Liver (tissue), 3 donors: Measurements from ENCODE around the gene NADSYN1.

Experiments used
- EGR1 ChIP-seq, 2 donors: IDR thresholded peaks; 2 replicates each; pipeline ENCODE4 v1.6.1; 2016 to 2018; ENCODE audit warnings: antibody characterized with exemption in 2 of 2, low read depth in 2 of 2
- GABPA ChIP-seq, 2 donors: IDR thresholded peaks in 1 of 2; conservative IDR thresholded peaks in 1 of 2; 2 replicates each; pipeline ENCODE4 v1.6.1; 2016; ENCODE audit warnings: antibody characterized with exemption in 2 of 2, mild to moderate bottlenecking in 1 of 2, moderate library complexity in 1 of 2
- JUND ChIP-seq, 2 donors: IDR thresholded peaks; 2 replicates each; pipeline ENCODE4 v1.6.1; 2016; ENCODE audit warnings: antibody characterized with exemption in 2 of 2
- NR2F2 ChIP-seq: IDR thresholded peaks from 2 replicates; pipeline ENCODE4 v1.6.1; 2016; ENCODE audit warnings: antibody characterized with exemption
- RAD21 ChIP-seq, 2 donors: IDR thresholded peaks; 2 replicates each; pipeline ENCODE4 v1.6.1; 2016; ENCODE audit warnings: antibody characterized with exemption in 2 of 2, mild to moderate bottlenecking in 2 of 2
- RXRA ChIP-seq, 2 donors: IDR thresholded peaks; 2 replicates each; pipeline ENCODE4 v1.6.1; 2017 to 2018; ENCODE audit warnings: antibody characterized with exemption in 2 of 2, mild to moderate bottlenecking in 1 of 2
- SP1 ChIP-seq: IDR thresholded peaks from 2 replicates; pipeline ENCODE4 v1.6.1; 2018; ENCODE audit warnings: antibody characterized with exemption, mild to moderate bottlenecking
- TAF1 ChIP-seq: conservative IDR thresholded peaks from 2 replicates; pipeline ENCODE4 v1.6.1; 2016; ENCODE audit warnings: antibody characterized with exemption, mild to moderate bottlenecking
- YY1 ChIP-seq: IDR thresholded peaks from 2 replicates; pipeline ENCODE4 v1.6.1; 2016; ENCODE audit warnings: antibody characterized with exemption, mild to moderate bottlenecking
- TF ChIP-seq, protein P1 (sequence below): IDR thresholded peaks from 2 replicates; pipeline ENCODE4 v1.6.1; 2016; ENCODE audit warnings: antibody characterized with exemption
- TF ChIP-seq, protein P2 (sequence below): fragments of 150-350 bp; IDR thresholded peaks from 2 replicates; pipeline ENCODE4 v1.5.1; 2017; ENCODE audit warnings: improper control_type of control experiment, low read depth, low read length; ENCODE audit not compliant: missing input control
- TF ChIP-seq, protein P3 (sequence below): IDR thresholded peaks from 2 replicates; pipeline ENCODE4 v1.6.1; 2016; ENCODE audit warnings: antibody characterized with exemption, mild to moderate bottlenecking
- donor health status: healthy.
- donor health status: healthy.

DNA sequence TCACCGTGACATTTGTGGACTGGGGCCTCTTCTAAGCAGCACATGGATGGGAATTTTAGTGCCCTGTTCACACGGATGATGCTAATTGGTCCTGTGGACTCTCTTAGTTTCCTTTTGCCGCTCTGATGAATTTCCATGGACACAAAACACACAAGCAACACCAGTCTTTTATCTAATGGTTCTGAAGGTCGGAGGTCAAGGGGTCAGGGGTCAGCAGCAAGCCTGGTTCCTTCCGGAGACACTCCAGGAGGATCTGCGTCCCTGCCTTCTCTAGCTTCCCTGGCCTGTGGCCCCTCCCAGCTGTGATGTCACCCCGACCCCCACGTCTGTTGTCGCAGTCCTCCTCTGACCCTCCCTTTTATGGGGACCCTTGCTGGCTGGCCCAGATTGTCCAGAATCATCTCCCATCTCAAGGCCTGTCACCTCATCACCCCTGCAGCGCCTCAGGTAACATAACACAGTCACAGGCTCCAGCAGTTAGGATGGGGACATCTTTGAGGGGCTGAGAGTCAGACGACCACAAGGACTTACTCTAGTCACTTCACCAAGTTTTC, 6.8 kb downstream of the NADSYN1 start:
- TF ChIP-seq RAD21 (IDR thresholded peaks at IDR 0.05) (no peak), SP1 (no peak), EGR1 (IDR thresholded peaks at IDR 0.05; ENCODE audit: low read depth in 2 of 2) (no peak), TAF1 (no peak), RXRA (IDR thresholded peaks at IDR 0.05) (no peak), NR2F2 (peak; percentile 43), JUND (IDR thresholded peaks at IDR 0.05) (no peak), GABPA (IDR thresholded peaks at IDR 0.05 in 1 of 2, conservative IDR thresholded peaks at IDR 0.05 in 1 of 2) (no peak), YY1 (no peak)
- TF ChIP-seq, protein P1, sequence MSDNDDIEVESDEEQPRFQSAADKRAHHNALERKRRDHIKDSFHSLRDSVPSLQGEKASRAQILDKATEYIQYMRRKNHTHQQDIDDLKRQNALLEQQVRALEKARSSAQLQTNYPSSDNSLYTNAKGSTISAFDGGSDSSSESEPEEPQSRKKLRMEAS, result no peak
- TF ChIP-seq, protein P2, sequence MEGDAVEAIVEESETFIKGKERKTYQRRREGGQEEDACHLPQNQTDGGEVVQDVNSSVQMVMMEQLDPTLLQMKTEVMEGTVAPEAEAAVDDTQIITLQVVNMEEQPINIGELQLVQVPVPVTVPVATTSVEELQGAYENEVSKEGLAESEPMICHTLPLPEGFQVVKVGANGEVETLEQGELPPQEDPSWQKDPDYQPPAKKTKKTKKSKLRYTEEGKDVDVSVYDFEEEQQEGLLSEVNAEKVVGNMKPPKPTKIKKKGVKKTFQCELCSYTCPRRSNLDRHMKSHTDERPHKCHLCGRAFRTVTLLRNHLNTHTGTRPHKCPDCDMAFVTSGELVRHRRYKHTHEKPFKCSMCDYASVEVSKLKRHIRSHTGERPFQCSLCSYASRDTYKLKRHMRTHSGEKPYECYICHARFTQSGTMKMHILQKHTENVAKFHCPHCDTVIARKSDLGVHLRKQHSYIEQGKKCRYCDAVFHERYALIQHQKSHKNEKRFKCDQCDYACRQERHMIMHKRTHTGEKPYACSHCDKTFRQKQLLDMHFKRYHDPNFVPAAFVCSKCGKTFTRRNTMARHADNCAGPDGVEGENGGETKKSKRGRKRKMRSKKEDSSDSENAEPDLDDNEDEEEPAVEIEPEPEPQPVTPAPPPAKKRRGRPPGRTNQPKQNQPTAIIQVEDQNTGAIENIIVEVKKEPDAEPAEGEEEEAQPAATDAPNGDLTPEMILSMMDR, result no peak
- TF ChIP-seq, protein P3, sequence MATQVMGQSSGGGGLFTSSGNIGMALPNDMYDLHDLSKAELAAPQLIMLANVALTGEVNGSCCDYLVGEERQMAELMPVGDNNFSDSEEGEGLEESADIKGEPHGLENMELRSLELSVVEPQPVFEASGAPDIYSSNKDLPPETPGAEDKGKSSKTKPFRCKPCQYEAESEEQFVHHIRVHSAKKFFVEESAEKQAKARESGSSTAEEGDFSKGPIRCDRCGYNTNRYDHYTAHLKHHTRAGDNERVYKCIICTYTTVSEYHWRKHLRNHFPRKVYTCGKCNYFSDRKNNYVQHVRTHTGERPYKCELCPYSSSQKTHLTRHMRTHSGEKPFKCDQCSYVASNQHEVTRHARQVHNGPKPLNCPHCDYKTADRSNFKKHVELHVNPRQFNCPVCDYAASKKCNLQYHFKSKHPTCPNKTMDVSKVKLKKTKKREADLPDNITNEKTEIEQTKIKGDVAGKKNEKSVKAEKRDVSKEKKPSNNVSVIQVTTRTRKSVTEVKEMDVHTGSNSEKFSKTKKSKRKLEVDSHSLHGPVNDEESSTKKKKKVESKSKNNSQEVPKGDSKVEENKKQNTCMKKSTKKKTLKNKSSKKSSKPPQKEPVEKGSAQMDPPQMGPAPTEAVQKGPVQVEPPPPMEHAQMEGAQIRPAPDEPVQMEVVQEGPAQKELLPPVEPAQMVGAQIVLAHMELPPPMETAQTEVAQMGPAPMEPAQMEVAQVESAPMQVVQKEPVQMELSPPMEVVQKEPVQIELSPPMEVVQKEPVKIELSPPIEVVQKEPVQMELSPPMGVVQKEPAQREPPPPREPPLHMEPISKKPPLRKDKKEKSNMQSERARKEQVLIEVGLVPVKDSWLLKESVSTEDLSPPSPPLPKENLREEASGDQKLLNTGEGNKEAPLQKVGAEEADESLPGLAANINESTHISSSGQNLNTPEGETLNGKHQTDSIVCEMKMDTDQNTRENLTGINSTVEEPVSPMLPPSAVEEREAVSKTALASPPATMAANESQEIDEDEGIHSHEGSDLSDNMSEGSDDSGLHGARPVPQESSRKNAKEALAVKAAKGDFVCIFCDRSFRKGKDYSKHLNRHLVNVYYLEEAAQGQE, result no peak
